ENCODE data around the gene CCDC97.
"Not testable (repeated sequence)": the region's sequence is repeated elsewhere in the genome, so short reads cannot be mapped to it uniquely, and the experiment has no call there.

CCDC97 gene

DNA sequence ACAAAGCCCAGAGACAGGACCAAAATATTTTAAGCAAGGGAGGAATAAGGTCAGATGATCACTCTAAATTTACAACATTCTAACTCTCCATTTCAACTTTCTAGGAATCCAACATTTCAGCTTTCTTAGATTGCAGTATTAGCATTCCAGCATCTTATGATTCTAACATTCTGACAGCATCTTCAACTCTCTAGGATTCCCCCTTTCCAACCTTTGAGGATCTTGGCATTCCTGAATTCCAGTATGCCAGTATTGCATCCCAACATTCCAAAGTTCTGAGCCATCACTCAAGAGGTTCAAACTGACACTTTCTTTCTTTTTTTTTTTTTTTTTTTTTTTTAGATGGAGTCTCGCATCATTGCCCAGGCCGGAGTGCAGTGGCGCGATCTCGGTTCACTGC lies 30.0 kb downstream of the CCDC97 start:
- DNase-seq (ENCODE audit: low spot score), result no peak

DNA sequence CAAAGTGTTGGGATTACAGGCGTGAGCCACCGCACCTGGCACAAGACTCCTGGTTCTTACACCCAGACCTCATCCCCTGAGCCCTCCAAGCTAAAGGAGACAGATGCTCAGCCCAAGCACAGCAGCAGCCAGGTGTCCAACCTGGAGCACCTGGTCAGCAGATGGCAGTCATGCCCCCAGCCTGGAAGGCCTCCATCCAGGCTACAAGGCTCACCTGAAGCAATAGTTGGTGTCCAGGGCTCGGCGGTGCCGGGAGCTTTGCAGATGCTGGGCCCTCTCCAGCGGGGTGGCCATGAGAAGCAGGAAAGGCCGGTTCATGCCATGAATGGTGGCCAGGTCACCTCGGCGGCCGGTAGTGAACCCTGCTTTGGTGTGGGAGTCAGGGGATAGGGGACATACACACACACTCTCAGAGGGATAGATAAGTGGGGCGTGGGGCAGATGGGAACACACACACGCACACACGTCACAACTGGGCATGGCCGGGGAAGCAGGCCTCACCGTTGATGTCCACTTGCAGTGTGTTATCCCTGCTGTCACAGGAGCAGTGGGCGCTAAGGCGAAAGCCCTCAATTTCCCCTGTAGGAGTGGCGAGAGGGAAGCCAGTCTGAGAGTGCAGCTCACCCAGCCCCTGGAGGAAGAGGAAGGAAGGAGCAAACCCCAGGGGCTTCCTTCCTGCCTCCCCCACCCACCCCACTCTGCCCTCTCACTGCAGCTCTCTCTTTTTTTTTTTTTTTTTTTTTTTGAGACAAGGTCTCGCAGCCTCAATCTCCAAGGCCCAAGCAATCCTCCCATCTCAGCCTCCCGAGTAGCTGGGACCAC lies 31.9 kb downstream of the CCDC97 start:
- DNase-seq (ENCODE audit: low spot score), result no peak

DNA sequence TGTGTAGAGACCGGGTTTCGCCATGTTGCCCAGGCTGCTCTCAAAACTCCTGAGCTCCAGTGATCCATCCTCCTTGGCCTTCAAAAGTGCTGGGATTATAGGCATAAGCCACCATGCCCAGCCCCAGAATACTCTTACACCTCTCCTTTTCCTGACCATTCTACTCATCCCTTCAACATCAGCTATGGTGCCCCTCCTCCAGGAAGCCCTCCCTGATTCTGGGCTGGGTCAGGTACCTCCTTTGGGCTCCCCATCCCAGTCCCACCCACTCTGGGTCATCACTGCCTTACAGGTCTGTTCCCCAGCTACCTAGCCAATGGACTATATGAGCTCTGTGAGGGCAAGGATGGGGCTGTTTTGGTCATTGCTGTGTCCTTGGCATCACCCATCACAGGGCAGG lies 34.2 kb downstream of the CCDC97 start:
- no peak for DNase-seq (ENCODE audit: low spot score)

DNA sequence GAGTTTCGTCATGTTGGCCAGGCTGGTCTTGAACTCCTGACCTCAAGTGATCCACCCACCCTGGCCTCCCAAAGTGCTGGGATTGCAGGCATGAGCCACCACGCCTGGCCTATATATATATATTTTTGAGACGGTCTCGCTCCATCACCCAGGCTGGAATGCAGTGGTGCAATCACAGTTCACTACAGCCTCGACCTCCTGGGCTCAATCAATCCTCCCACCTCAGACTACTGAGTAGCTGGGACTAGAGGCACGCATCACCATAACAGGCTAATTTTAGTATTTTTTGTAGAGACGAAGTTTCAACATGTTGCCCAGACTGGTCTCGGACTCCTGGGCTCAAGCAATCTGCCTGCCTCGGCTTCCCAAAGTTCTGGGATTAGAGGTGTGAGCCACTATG lies 36.9 kb downstream of the CCDC97 start:
- not testable (repeated sequence) for DNase-seq (ENCODE audit: low spot score)

GRCh38 chr19:41350735-41351338 lies 40.9 kb downstream of the CCDC97 start:
- DNase-seq (ENCODE audit: low spot score), result no peak

DNA sequence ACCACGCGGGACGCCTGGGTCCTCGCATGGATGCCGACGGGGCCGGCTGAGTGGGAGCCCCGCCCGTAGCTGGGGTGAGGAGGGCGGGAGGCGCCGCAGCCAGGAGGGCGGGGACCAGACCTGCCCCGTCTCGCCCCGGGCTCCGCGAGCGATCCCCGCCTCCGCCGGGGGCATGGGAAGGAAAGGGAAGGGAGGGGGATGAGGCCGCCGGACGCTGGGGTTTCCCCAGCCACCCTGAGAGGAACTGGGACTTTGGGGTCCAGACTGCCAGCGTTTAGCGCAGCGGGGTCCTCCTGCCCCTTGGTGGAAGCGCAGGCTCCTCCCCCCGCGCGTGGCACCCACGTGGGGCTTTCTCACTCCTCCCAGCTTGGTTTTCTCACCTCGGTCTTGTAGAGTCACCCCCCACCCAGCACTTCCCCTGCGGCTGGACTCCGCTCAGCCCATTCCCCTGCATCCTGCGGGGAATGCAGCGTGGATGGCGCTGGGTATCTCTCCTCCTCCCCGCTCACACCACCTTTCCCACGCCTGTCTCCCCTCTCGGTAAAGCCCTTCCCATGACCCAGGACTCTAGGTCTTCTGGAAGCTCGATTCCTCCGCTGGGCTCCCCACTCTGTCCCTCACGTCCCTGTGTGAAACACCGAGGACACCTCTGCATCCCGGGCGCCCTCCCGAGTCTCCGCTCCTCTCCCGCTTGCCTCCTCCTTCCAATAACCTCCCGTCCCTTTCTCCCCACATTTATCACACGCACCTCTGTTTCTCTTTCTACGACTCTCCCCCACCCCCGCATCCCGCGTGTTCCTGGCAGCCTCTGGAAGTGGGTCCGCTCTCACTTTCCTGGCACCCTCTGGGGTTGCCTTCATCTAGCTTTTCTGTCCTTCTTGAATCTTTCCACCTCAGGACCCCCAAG lies 41.6 kb downstream of the CCDC97 start:
- DNase-seq (ENCODE audit: low spot score), result peak; percentile 32

- DNase-seq (ENCODE audit: low spot score), result no peak
These were observed 42.3 kb downstream of the CCDC97 start for GRCh38 chr19:41352279-41352608.

GRCh38 chr19:41352609-41353465 lies 42.9 kb downstream of the CCDC97 start:
- DNase-seq (ENCODE audit: low spot score), result no peak

- DNase-seq (ENCODE audit: low spot score), result peak; percentile 57
These were observed 43.7 kb downstream of the CCDC97 start, which contains the start of gene TGFB1 for GRCh38 chr19:41353466-41354342. Gene TGFB1 (minus strand): TSS chr19:41353922. CDS start chr19:41353044, 878 bp downstream.

GRCh38 chr19:41354343-41354953 lies 44.5 kb downstream of the CCDC97 start:
- no peak for DNase-seq (ENCODE audit: low spot score)

DNA sequence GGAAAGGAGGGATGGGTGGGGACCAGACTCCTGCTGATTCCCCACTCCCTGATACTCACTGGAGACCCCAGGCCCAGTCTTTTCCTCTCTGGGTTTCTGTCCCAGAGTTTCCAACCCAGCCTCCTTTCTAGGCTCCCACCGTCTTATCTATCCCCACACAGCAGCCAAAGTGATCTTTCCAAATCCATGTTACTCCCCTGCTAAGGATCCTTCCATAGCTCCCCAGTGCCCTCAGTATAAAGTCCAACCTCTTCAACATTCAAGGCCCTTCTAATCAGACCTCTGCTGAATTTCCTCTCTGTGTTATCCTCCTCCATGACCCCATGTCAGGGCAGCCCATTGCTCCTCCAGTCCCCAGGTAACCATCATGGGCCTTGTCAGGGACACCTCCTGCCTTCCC lies 45.1 kb downstream of the CCDC97 start:
- no peak for DNase-seq (ENCODE audit: low spot score)

GRCh38 chr19:41355802-41356201 lies 45.8 kb downstream of the CCDC97 start:
- no peak for DNase-seq (ENCODE audit: low spot score)

DNA sequence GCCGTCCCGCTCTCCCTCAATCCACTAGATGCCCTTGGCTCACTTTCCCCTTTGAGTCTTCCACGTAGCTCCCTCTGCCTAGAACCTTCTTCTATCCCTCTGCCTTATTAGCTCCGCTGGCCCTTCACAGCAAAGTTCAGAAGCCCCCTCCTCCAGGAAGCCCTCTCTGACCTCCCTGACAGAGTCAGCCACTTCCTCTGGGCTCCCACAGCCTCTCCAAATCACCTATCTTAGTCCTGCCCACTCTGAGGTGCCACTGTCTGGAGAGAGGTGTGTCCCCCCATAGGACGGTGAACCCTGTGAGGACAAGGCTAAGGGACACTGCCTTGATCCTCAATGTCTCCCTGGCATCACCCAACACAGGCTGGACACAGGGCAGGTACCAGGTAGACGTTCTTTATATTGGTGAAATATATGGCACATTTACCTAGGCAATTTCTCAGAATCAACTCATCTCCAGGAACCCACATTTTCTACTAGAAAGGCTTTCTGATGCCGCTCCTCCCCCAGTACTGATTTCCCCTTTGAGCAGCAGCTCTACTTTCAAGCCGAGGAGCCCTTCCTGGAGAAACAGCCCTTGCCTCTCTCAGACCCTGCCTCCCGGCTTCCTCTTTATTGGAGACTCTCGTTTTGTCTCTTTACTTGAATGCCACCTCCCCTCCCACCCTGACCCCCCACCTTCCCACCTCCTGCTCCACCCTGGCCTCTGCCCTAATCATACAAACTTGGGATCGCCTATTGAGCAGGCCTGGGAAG lies 47.2 kb downstream of the CCDC97 start:
- no peak for DNase-seq (ENCODE audit: low spot score)

GRCh38 chr19:41357746-41358145 lies 47.8 kb downstream of the CCDC97 start:
- DNase-seq (ENCODE audit: low spot score), result no peak

DNA sequence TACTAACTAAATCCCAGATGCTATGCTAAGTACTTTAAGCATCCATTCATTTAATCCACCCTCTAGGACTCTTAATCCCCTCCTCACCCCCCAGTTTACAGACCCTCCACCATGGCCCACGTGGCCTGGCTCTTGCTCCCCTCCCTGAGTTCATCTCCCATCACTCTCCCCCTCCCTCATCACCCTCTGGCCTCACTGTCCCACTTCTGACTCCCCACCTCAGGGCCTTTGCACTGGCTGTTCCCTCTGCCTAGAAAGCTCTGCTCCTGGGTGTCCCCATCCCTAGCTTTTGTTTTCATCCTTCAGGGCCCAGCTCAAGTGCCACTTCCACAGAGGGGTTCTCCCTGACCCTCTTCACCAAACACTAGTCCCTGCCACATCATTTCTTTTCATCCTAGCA lies 49.8 kb downstream of the CCDC97 start:
- no peak for DNase-seq (ENCODE audit: low spot score)

DNA sequence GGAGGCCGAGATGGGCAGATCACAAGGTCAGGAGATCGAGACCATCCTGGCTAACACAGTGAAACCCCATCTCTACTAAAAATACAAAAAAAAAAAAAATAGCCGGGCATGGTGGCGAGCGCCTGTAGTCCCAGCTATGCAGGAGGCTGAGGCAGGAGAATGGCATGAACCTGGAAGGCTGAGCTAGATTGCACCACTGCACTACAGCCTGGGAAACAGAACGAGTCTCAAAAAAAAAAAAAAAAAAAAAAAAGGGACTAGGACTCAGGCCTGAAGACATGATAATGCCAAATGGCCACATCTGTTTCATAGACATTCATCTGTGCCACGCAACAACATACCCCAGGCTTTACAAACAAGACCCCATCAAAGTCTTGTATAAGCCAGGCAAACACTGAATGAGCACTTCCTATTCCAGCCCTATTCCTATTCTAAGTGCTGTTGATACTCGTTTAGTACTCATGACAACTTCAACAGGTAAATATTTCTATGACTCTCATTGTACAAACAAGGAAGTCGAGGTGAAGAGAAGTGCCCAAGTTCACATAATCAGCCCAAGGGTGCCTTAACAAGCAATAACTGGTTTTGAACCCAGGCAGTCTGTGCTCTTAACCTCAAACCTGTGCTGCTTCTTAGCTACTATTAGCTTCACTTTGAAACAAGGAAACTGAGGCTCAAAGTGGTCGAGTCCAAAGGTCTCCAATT lies 52.3 kb downstream of the CCDC97 start:
- no peak for DNase-seq (ENCODE audit: low spot score)

- DNase-seq (ENCODE audit: low spot score), result no peak
These were observed 53.4 kb downstream of the CCDC97 start for GRCh38 chr19:41363371-41363752.

- DNase-seq (ENCODE audit: low spot score), result peak; percentile 98
These were observed 54.0 kb downstream of the CCDC97 start, which contains the start of gene B9D2 for GRCh38 chr19:41363753-41364523. Gene B9D2 (minus strand): TSS chr19:41364149. CDS start chr19:41363519, 630 bp downstream.

Measured in putamen (tissue), 1 donor.